H54 (cell line): ENCODE measurements around the gene NYNRIN.

Experiments used
- DNase-seq: peaks from one replicate; pipeline ENCODE4 v3.0.0; 2011; ENCODE audit warnings: low spot score, mixed read lengths; ENCODE audit not compliant: insufficient read length
- FAIRE-seq: peaks from 3 replicates; lab custom pipeline; 2011; peaks lifted over from hg19 to GRCh38; lab: Jason Lieb, UNC
- POLR2A ChIP-seq: IDR thresholded peaks from 2 replicates; pipeline ENCODE4 v1.6.1; 2011; ENCODE audit warnings: low read depth, mild to moderate bottlenecking, low read length

NYNRIN gene

DNA sequence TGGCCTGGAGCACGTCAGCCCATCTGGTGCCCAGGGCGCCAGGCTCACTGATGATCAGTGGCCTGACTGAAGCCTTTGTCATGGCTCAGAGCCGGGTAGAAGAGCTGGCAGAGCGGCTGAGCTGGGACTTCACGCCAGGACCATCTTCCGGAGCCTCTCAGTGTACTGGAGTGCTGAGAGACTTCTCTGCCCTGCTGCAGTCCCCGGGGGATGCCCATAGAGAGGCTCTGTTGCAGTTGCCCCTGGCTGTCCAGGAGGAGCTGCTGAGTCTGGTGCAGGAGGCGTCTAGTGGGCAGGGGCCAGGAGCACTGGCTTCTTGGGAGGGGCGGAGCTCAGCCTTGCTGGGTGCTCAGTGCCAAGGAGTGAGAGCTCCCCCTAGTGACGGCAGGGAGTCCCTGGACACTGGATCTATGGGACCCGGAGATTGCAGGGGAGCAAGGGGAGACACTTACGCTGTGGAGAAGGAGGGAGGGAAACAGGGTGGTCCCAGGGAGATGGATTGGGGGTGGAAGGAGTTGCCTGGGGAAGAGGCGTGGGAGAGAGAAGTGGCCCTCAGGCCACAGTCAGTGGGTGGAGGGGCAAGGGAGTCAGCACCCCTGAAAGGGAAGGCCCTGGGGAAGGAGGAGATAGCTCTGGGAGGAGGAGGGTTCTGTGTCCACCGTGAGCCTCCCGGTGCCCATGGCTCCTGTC lies 32.9 kb downstream of the NYNRIN start:
- no peak for TF ChIP-seq POLR2A
- DNase-seq (peak; percentile 91), FAIRE-seq (peak; percentile 78)

DNA sequence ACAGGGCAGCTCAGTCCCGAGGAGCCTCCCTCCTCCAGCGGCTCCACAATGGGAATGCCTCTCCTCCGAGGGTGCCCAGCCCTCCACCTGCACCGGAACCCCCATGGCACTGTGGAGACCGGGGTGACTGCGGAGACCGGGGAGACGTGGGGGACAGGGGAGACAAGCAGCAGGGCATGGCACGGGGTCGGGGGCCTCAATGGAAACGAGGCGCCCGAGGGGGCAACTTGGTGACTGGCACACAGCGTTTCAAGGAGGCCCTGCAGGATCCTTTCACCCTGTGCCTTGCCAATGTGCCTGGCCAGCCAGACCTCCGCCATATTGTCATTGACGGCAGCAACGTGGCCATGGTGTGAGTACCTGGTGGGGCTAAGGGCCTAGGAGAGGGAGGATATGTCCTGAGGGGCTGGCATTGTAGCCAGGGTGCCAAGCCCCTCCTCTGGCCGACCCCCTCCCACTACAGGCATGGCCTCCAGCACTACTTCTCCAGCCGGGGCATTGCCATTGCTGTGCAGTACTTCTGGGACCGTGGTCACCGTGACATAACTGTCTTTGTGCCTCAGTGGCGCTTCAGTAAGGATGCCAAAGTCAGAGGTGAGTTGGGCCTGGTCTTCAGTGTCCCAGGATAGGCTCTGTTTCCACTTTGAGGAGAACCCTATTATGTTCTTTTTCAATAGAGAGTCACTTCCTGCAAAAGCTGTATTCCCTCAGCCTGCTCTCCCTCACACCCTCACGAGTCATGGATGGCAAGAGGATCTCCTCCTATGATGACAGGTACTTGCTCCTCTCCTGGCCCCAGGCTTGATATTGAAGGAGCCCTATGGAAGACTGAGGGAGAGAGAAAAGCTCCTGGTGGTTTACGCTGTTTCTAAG lies 33.7 kb downstream of the NYNRIN start:
- FAIRE-seq (no peak), DNase-seq (no peak)
- no peak for TF ChIP-seq POLR2A

GRCh38 chr14:24434036-24434435 lies 35.2 kb downstream of the NYNRIN start:
- FAIRE-seq, result no peak
- no peak for TF ChIP-seq POLR2A
- no peak for DNase-seq

GRCh38 chr14:24434676-24435075 lies 35.9 kb downstream of the NYNRIN start:
- no peak for TF ChIP-seq POLR2A
- FAIRE-seq (no peak), DNase-seq (no peak)

- TF ChIP-seq POLR2A, result no peak
- FAIRE-seq, result no peak
- no peak for DNase-seq
These were observed 36.5 kb downstream of the NYNRIN start for GRCh38 chr14:24435192-24435810.

DNA sequence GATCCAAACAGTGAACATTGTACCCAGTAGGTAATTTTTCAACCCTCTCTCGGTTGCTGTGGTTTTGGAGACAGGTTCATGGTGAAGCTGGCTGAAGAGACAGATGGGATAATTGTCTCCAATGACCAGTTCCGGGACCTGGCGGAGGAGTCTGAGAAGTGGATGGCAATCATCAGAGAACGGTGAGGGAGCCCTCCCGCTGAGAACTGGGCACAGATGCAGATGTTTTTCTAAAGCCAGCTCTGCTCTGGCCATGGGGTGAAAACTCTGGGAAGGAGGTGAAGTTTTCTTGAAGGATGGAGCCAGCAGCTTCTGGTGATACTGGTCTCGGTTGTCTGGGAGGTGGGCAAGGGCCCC lies 37.2 kb downstream of the NYNRIN start:
- no peak for FAIRE-seq
- TF ChIP-seq POLR2A, result no peak
- no peak for DNase-seq

GRCh38 chr14:24436355-24437019 lies 37.7 kb downstream of the NYNRIN start:
- DNase-seq (peak; percentile 49), FAIRE-seq (peak; percentile 27)
- no peak for TF ChIP-seq POLR2A

- FAIRE-seq (no peak), DNase-seq (no peak)
These were observed 38.4 kb downstream of the NYNRIN start for GRCh38 chr14:24437020-24437735.

DNA sequence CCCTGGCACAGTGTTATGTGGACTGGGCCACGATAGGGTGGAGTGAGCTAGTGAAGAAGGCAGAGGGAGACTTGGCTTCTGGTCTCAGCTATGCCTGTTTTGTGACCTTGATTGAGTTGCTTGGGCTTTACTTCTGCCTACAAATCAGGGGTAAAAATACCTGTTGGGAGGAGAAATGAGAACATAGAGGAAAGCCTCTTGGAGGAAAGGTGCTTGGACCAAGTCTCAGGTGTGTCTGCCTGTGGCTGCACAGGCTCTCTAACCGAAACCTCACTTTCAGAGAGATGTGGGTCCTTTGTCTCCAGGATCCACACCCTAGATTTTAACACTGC lies 38.9 kb downstream of the NYNRIN start:
- DNase-seq, result no peak
- TF ChIP-seq POLR2A, result no peak
- FAIRE-seq, result no peak

More at GRCh38 chr14:24437020-24437735, 38.4 kb downstream of the NYNRIN start:
- no peak for TF ChIP-seq POLR2A

- no peak for TF ChIP-seq POLR2A
- FAIRE-seq (no peak), DNase-seq (no peak)
These were observed 39.7 kb downstream of the NYNRIN start for GRCh38 chr14:24438223-24439097.

DNA sequence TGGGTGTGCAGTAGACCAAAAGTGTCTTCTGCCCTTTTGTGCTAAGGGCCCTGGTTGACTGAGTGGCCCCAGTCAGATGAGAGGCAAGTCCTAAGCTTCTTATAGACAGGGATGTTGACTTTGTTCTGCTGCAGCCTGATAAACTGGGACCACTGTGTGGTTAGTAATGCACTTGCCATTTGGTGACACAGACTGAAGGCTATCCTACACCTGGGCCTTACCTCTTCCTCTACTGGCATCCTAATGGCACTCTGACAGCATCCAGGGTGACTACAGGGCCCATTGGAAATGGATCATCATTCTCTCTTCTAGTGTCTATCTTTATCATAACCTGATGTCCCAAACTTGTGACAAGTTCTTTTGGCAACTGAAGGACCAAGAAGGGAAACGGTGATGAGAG lies 40.5 kb downstream of the NYNRIN start:
- TF ChIP-seq POLR2A, result no peak
- FAIRE-seq (no peak), DNase-seq (no peak)

GRCh38 chr14:24439830-24440605 lies 41.2 kb downstream of the NYNRIN start:
- DNase-seq, result no peak
- no peak for FAIRE-seq
- TF ChIP-seq POLR2A, result no peak
